HG03558 (cell line): Measurements from ENCODE around the gene RALA.
"Not testable (repeated sequence)": the region's sequence is repeated elsewhere in the genome, so short reads cannot be mapped to it uniquely, and the experiment has no call there.

ENCODE experiments used
- ATAC-seq: cut with Tn5 transposase; IDR thresholded peaks from one replicate; pipeline ENCODE4 v1.9.1; 2021; ENCODE audit warnings: moderate number of reproducible peaks; ENCODE audit not compliant: unreplicated experiment; ENCODE audit errors: extremely low read depth

The RALA gene

GRCh38 chr7:39644170-39644569 lies 20.8 kb downstream of the RALA start:
- no peak for ATAC-seq

- ATAC-seq: no peak
These were observed 22.4 kb downstream of the RALA start for GRCh38 chr7:39645482-39646407.

- ATAC-seq: no peak
These were observed 24.4 kb downstream of the RALA start for GRCh38 chr7:39647816-39648215.

- no peak for ATAC-seq
These were observed 27.3 kb downstream of the RALA start for GRCh38 chr7:39650676-39651075.

GRCh38 chr7:39651265-39651664 lies 27.9 kb downstream of the RALA start:
- no peak for ATAC-seq

GRCh38 chr7:39656415-39656814 lies 33.0 kb downstream of the RALA start:
- ATAC-seq: no peak

- ATAC-seq: no peak
These were observed 36.1 kb downstream of the RALA start for GRCh38 chr7:39659356-39660013.

GRCh38 chr7:39661960-39662359 lies 38.6 kb downstream of the RALA start:
- ATAC-seq: no peak

- no peak for ATAC-seq
These were observed 39.9 kb downstream of the RALA start for GRCh38 chr7:39663263-39663662.

- ATAC-seq: no peak
These were observed 40.7 kb downstream of the RALA start for GRCh38 chr7:39664057-39664456.

- no peak for ATAC-seq
These were observed 41.2 kb downstream of the RALA start for GRCh38 chr7:39664585-39664984.

GRCh38 chr7:39666562-39666961 lies 43.2 kb downstream of the RALA start:
- no peak for ATAC-seq

GRCh38 chr7:39667341-39667923 lies 44.1 kb downstream of the RALA start:
- no peak for ATAC-seq

- ATAC-seq: not testable (repeated sequence)
These were observed 44.9 kb downstream of the RALA start for GRCh38 chr7:39668280-39668679.

- no peak for ATAC-seq
These were observed 46.7 kb downstream of the RALA start for GRCh38 chr7:39670052-39670451.

- no peak for ATAC-seq
These were observed 47.6 kb downstream of the RALA start for GRCh38 chr7:39670934-39671333.

GRCh38 chr7:39672176-39672575 lies 48.8 kb downstream of the RALA start:
- ATAC-seq: no peak

- no peak for ATAC-seq
These were observed 50.5 kb downstream of the RALA start for GRCh38 chr7:39673868-39674267.

GRCh38 chr7:39674406-39674805 lies 51.0 kb downstream of the RALA start:
- no peak for ATAC-seq

GRCh38 chr7:39676346-39676745 lies 53.0 kb downstream of the RALA start:
- no peak for ATAC-seq
